Right lobe of liver (tissue), 6 donors: Measurements from ENCODE around the gene POSTN. TPM values are rescaled to one million over a fixed set of nuclear protein-coding genes. Genes with fewer than 3 reads are reported as not detected.

Experiments used
- ATAC-seq, 4 donors: fragments of 200-7000 bp; cut with Tn5 transposase; one replicate each; pipeline ENCODE4 v1.9.1; 2020; ENCODE audit warnings: mild to moderate bottlenecking in 4 of 4, moderate library complexity in 4 of 4
- DNase-seq, 3 donors: peaks; one replicate each; pipeline ENCODE4 v3.0.0-alpha.2; 2020
- H3K27ac ChIP-seq, 3 donors: fragments of 200-600 bp; one replicate each; pipeline ENCODE4 v1.8.0; 2022
- H3K27me3 ChIP-seq, 2 donors: fragments of 200-600 bp; one replicate each; pipeline ENCODE4 v1.8.0; 2022
- H3K36me3 ChIP-seq, 4 donors: fragments of 200-600 bp; sonication (generic) in 1 of 4; one replicate each; pipeline versions ENCODE4 v1.5.1 to v1.8.0; 2017 to 2022; ENCODE audit warnings: control low read depth in 1 of 4
- H3K4me1 ChIP-seq, 4 donors: fragments of 200-600 bp; sonication (generic) in 1 of 4; one replicate each; pipeline versions ENCODE4 v1.5.1 to v1.8.0; 2017 to 2022; ENCODE audit warnings: control low read depth in 1 of 4
- H3K4me3 ChIP-seq, 3 donors: fragments of 200-600 bp; one replicate each; pipeline ENCODE4 v1.8.0; 2022
- H3K9me3 ChIP-seq, 4 donors: fragments of 200-600 bp; sonication (generic) in 1 of 4; one replicate each; pipeline versions ENCODE4 v1.5.1 to v1.8.0; 2017 to 2022; ENCODE audit warnings: control low read depth in 1 of 4
- CTCF ChIP-seq, 4 donors: fragments of 200-600 bp in 3 of 4; fragments of 450-650 bp in 1 of 4; IDR thresholded peaks; one replicate each; pipeline versions ENCODE4 v1.5.1 to v1.8.0; 2016 to 2022; ENCODE audit warnings: antibody characterized with exemption in 4 of 4, mild to moderate bottlenecking in 2 of 4
- POLR2A ChIP-seq: fragments of 450-650 bp; IDR thresholded peaks from one replicate; pipeline ENCODE4 v1.6.1; 2017; ENCODE audit warnings: antibody characterized with exemption, mild to moderate bottlenecking
- WGBS: methylation state at CpG from one replicate; pipeline ENCODE4 v1.1.6; 2018; ENCODE audit warnings: low coverage, low lambda C conversion rate; ENCODE audit not compliant: insufficient coverage; ENCODE audit errors: missing lambda C conversion rate; 5-methylcytosine and 5-hydroxymethylcytosine counted together
- intact Hi-C, 2 donors: fragments of 100-400 bp; cut with DNase I; formaldehyde crosslinking; loops; one replicate each; pipeline versions ENCODE4 v1.11.2 to v1.14.1; 2022
- total RNA-seq, 6 experiments: library from RNA; depleted of rRNA in 2 of 6; stranded (reverse); fragments of >200 nt in 2 of 6; fragmentation: NEBNext Ultra II Directional in 3 of 6; extraction: Animal tissue kit (Norgen Biotek cat#: 25700) in 3 of 6; gene quantifications; one replicate each; pipeline versions ENCODE4 v1.1.0 to v1.2.4, GENCODE V29; 2016 to 2023
- donor health status: DM: no; HTN: yes; CAD: no.
- donor health status: DM: no; HTN: no; CAD: no.
- donor health status: DM: no; HTN: no; CAD: no.
- donor health status: DM: no; HTN: yes; CAD: no.
- donor health status: DM: no; HTN: yes; CAD: no.

POSTN gene
- total RNA-seq, 6 experiments from 2014 or later = 0.42 to 2.6 (median 0.64) TPM

- Histone ChIP-seq H3K36me3 (no peaks in the 10 kb centered on the region), H3K27me3 (no peaks in the 10 kb centered on the region), H3K4me1 (no peaks in the 10 kb centered on the region), H3K9me3 (no peaks in the 10 kb centered on the region), H3K27ac (no peak overlapping the region), H3K4me3 (no peak overlapping the region)
- intact Hi-C loops = no loop called here
- no peak for ATAC-seq
- TF ChIP-seq CTCF (IDR thresholded peaks at IDR 0.05) = no peak
- no peak for TF ChIP-seq POLR2A
- 59% methylated on average over 2 of the region's 2 CpGs for WGBS
- no peak for DNase-seq
Measured at GRCh38 chr13:37613638-37614037, 15.1 kb upstream of the POSTN start.

GRCh38 chr13:37613236-37613635 is 14.7 kb upstream of the POSTN start:
- intact Hi-C loops = no loop called here
- no peak for DNase-seq
- 76% methylated on average over 3 of the region's 3 CpGs for WGBS

GRCh38 chr13:37608750-37609339 is 10.3 kb upstream of the POSTN start:
- Histone ChIP-seq H3K27ac (no peak overlapping the region), H3K9me3 (no peaks in the 10 kb centered on the region), H3K36me3 (no peaks in the 10 kb centered on the region), H3K27me3 (no peaks in the 10 kb centered on the region), H3K4me3 (no peak overlapping the region), H3K4me1 (no peaks in the 10 kb centered on the region)
- no peak for DNase-seq
- no peak for ATAC-seq
- TF ChIP-seq POLR2A (no peak), CTCF (IDR thresholded peaks at IDR 0.05) (peak; percentile 14 to 45 (median 40))
- WGBS = 25% methylated on average over 1 of the region's 1 CpG
- intact Hi-C loops = no loop called here

More at GRCh38 chr13:37613236-37613635, 14.7 kb upstream of the POSTN start:
- TF ChIP-seq POLR2A (no peak), CTCF (IDR thresholded peaks at IDR 0.05) (no peak)
- no peaks in the 10 kb centered on the region for H3K27me3 ChIP-seq
- no peak overlapping the region for H3K27ac ChIP-seq
- H3K4me3 ChIP-seq = no peak overlapping the region
- no peak for ATAC-seq
- H3K9me3 ChIP-seq = no peaks in the 10 kb centered on the region
- no peaks in the 10 kb centered on the region for H3K36me3 ChIP-seq
- H3K4me1 ChIP-seq = no peaks in the 10 kb centered on the region

GRCh38 chr13:37602733-37603381 is 4.3 kb upstream of the POSTN start:
- no peak for ATAC-seq
- no peaks in the 10 kb centered on the region for H3K27me3 ChIP-seq
- 53% methylated on average over 5 of the region's 5 CpGs for WGBS
- no peaks in the 10 kb centered on the region for H3K4me1 ChIP-seq
- peak; percentile 23 to 53 (median 46) for TF ChIP-seq CTCF (IDR thresholded peaks at IDR 0.05)
- TF ChIP-seq POLR2A = no peak
- DNase-seq = no peak
- H3K9me3 ChIP-seq = no peaks in the 10 kb centered on the region
- H3K27ac ChIP-seq = no peak overlapping the region
- intact Hi-C loops = no loop called here
- H3K4me3 ChIP-seq = no peak overlapping the region
- H3K36me3 ChIP-seq = no peaks in the 10 kb centered on the region
